A549 treated with CpdA at 1 μM for 4 hours (cell line): ENCODE data around the gene PWWP2B. TPM values are rescaled to one million over a fixed set of nuclear protein-coding genes. Genes with fewer than 3 reads are reported as not detected.

Experiments used
- total RNA-seq: library from RNA; stranded (reverse); fragments of 200-300 nt; extraction: Qiagen RNA extraction; gene quantifications from 5 replicates; pipeline ENCODE4 v1.2.3, GENCODE V29; 2022; ENCODE audit warnings: low read depth

Gene PWWP2B
- 10.2 to 16.8 TPM (median 16.5 TPM) in 5 replicates for total RNA-seq

DNA sequence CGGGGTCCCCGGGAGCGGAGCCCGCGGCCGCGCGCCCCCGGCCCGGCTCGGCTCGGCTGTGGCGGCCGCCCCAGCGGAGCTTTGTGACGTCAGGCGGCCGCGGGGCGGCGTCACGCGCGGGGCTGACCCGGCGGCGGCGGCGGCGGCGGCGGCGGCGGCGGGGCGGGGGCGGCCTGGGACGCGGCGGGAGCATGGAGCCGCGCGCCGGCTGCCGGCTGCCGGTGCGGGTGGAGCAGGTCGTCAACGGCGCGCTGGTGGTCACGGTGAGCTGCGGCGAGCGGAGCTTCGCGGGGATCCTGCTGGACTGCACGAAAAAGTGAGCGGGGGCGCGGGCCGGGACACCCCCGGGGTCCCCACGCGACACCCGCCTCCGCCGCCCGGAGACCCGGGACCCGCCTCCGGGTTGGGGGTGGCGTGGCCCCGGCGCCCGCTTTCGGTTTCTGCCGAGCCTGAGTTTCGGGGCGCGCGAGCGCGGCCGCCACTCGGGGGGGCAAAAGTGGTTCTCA lies at the start of gene PWWP2B:
Gene PWWP2B (plus strand): TSS at position 165 of the 506 bp plus-strand sequence. CDS start 27 bp downstream, at position 192.

Other genes starting within 250 kb of the PWWP2B start
- 14.3 to 20.5 TPM (median 19.1 TPM) in 5 replicates for gene DPYSL4, start 210.3 kb upstream of the PWWP2B start, total RNA-seq
- 34.8 to 50.9 TPM (median 48.3 TPM) in 5 replicates for gene STK32C, start 89.2 kb upstream of the PWWP2B start, total RNA-seq
- gene LRRC27, start 65.0 kb upstream of the PWWP2B start, total RNA-seq, result 5.4 to 6.4 TPM (median 5.6 TPM) in 5 replicates
- 12.7 to 17.3 TPM (median 13.9 TPM) in 5 replicates for gene INPP5A, start 140.6 kb downstream of the PWWP2B start, total RNA-seq